Measurements from ENCODE around the gene CCR5. TPM values are rescaled to one million over a fixed set of nuclear protein-coding genes. Genes with fewer than 3 reads are reported as not detected.

The CCR5 gene
- total RNA-seq, 1 experiment from 2014 or later: not detected

GRCh38 chr3:46356909-46357308 lies 13.8 kb upstream of the CCR5 start:
- no peak for DNase-seq (ENCODE audit: extremely low read depth, low read depth)

- no peak for DNase-seq (ENCODE audit: extremely low read depth, low read depth)
Observed at GRCh38 chr3:46358466-46358865, 12.3 kb upstream of the CCR5 start.

GRCh38 chr3:46359733-46360493 lies 10.8 kb upstream of the CCR5 start:
- no peak for DNase-seq (ENCODE audit: extremely low read depth, low read depth)

GRCh38 chr3:46360907-46361306 lies 9.8 kb upstream of the CCR5 start:
- no peak for DNase-seq (ENCODE audit: extremely low read depth, low read depth)

- peak; percentile 37 for DNase-seq (ENCODE audit: extremely low read depth, low read depth)
Observed at GRCh38 chr3:46361408-46362283, 9.1 kb upstream of the CCR5 start.

GRCh38 chr3:46365041-46365440 lies 5.7 kb upstream of the CCR5 start:
- DNase-seq (ENCODE audit: extremely low read depth, low read depth): no peak

GRCh38 chr3:46365737-46366524 lies 4.8 kb upstream of the CCR5 start:
- DNase-seq (ENCODE audit: extremely low read depth, low read depth): no peak

- DNase-seq (ENCODE audit: extremely low read depth, low read depth): no peak
Observed at GRCh38 chr3:46367811-46368210, 2.9 kb upstream of the CCR5 start.

GRCh38 chr3:46368569-46368968 lies 2.2 kb upstream of the CCR5 start:
- DNase-seq (ENCODE audit: extremely low read depth, low read depth): peak; percentile 55

- DNase-seq (ENCODE audit: extremely low read depth, low read depth): no peak
Observed at GRCh38 chr3:46369151-46369550, 1.6 kb upstream of the CCR5 start.

GRCh38 chr3:46369675-46370132 lies 1.0 kb upstream of the CCR5 start:
- DNase-seq (ENCODE audit: extremely low read depth, low read depth): no peak

- no peak for DNase-seq (ENCODE audit: extremely low read depth, low read depth)
Observed at GRCh38 chr3:46371519-46372340, 984 bp downstream of the CCR5 start.

GRCh38 chr3:46372492-46373359 lies 2.0 kb downstream of the CCR5 start:
- DNase-seq (ENCODE audit: extremely low read depth, low read depth): peak; percentile 7

- no peak for DNase-seq (ENCODE audit: extremely low read depth, low read depth)
Observed at GRCh38 chr3:46374755-46375154, 4.0 kb downstream of the CCR5 start.

GRCh38 chr3:46375218-46375617 lies 4.5 kb downstream of the CCR5 start:
- no peak for DNase-seq (ENCODE audit: extremely low read depth, low read depth)

GRCh38 chr3:46375814-46376213 lies 5.1 kb downstream of the CCR5 start:
- no peak for DNase-seq (ENCODE audit: extremely low read depth, low read depth)

GRCh38 chr3:46378426-46378942 lies 7.7 kb downstream of the CCR5 start:
- DNase-seq (ENCODE audit: extremely low read depth, low read depth): peak; percentile 40

GRCh38 chr3:46380471-46381221 lies 9.9 kb downstream of the CCR5 start:
- no peak for DNase-seq (ENCODE audit: extremely low read depth, low read depth)

Measured in NCI-H460 (cell line).